ENCODE results near the gene EXD1. TPM values are rescaled to one million over a fixed set of nuclear protein-coding genes. Genes with fewer than 3 reads are reported as not detected.

EXD1 gene
- total RNA-seq, 1 donor from 2014 or later, result not detected

- intact Hi-C loops (cut with micrococcal nuclease), result loop anchor here (10.0 kb wide), 1 partner anchor 909 kb away; the partner anchor contains the start of gene INAFM2
These were observed 2.8 kb upstream of the EXD1 start for GRCh38 chr15:41233367-41233771.

DNA sequence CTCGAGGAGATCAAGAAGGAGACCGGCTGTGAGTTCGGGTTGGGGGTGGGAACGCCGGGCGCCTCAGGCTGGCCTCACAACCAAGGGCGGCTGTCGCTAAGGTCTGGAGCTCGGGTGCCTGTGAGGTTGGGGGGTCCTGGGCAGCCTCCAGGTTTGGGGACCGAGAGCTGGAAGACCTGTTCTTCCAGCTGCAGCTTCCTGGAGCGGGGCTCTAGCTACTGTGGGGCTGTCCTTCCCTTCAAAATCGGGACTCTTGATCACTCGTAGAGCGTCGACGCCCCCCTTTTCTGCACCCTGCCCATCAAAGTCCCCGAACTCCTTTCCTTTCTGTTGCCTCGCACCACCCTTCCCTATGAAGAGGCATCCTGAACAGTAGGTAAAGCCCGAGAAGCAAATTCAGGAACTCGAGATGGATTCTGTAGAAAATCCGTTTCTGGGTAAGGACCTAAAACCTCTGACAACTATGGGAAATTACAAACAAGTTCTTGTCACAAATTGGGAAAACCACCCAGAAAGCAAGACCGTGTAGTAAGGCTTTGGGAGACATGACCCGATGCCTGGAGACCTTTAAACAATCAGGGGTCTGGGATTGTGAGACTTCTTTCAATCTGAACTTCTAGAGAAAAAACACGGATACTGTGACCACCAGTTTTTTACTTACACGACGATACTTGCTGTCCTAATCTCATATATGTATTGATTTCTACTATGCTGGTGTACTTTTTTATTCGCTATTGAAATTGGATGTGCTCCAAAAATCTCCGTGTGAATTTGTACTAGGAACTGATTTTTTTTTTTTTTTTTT lies 1.1 kb upstream of the EXD1 start:
- intact Hi-C loops (cut with micrococcal nuclease), result loop anchor here (1.0 to 10.0 kb wide), 5 partner anchors 52 to 907 kb away; partner anchors contain the start of genes CHAC1, INAFM2, INO80 and NUSAP1

GRCh38 chr15:41230345-41230649 lies 260 bp downstream of the EXD1 start:
- intact Hi-C loops (cut with micrococcal nuclease), result loop anchor here (2.0 to 10.0 kb wide), 2 partner anchors 103 to 905 kb away; partner anchors contain the start of genes INAFM2, NUSAP1 and OIP5

DNA sequence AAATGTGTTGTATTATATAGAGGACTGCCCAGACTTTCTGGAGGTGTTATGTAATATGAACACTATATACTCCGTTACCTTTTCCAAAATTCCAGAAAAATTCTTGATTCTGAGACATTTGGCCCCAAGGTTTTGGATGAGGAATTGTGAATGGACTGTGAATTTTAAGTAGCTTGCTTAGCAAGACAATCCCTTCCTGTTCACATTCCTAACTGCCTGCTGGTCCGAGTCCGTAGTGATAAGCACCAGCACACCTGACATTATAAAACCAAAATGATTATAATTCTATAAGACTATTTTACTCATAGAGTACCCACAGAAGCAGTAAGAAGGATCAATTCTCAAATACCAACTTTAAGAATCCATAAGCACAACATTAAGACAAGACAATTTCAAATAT lies 11.2 kb downstream of the EXD1 start:
- intact Hi-C loops (cut with micrococcal nuclease), result no loop called here

DNA sequence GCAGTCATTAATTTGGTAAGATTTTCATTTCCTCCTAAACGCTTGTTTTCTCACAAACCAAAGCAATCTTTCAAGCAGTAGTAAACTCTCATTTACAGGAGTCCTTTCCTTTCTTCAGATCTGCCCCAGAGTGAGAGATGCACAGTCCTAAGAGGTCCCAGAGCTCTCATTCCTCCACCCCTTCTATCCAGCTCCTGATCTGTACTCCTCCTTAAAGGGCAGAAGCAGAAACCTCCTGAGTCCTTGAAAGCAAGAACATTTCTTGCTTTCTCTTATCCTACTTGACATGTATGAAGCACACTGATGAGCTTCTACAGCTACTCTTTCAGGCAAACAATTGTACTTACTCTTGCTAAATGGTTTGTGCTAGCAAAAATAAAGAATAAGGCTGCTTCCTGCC lies 11.7 kb downstream of the EXD1 start:
- intact Hi-C loops (cut with micrococcal nuclease), result no loop called here

- intact Hi-C loops (cut with micrococcal nuclease), result no loop called here
These were observed 14.8 kb downstream of the EXD1 start for GRCh38 chr15:41215708-41216107.

DNA sequence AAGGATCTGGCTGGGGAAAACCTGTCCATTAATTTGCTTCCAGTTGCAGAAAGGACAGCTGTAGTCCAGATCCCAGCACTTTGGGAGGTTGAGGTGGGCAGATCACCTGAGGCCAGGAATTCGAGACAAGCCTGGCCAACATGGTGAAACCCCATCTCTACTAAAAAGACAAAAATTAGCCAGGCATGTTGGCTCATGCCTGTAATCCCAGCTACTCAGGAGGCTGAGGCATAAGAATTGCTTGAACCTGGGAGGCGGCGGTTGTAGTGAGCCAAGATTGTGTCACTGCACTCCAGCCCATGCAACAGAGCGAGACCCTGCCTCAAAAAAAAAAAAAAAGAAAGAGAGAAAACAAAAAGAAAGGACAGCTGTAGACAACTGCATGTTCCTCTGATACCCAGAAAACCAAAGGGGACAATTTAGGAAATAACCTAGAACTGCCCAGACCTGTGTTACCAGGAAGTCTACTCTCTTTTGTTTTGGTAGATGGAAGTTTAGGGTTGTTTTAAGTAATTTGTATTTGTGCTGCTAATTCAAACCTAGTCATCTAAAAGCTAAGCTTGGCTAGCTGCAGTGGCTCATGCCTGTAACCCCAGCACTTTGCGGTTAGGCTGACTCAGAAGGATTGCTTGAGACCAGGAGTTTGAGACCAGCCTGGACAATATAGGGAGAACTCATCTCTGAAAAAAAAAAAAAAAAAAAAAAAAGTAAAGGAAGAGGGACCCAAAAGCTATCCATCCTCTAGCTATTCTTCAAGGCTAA lies 22.7 kb downstream of the EXD1 start:
- intact Hi-C loops (cut with micrococcal nuclease), result no loop called here

DNA sequence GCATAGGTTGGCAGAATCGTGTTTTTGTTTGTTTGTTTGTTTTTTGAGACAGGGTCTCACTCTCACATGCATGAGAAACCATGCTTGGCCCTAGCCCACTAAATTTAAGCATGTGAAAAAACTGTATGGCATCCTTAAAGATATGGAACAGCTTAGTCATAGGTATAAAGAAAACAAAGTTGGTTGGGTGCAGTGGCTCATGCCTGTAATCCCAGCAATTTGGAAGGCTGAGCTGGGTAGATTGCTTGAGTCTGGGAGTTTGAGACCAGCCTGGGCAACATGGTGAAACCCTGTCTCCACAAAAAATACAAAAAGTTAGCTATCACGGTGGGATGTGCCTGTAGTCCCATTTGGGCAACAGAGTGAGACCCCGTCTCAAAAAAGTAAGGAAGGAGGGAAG lies 25.2 kb downstream of the EXD1 start:
- intact Hi-C loops (cut with micrococcal nuclease), result no loop called here

DNA sequence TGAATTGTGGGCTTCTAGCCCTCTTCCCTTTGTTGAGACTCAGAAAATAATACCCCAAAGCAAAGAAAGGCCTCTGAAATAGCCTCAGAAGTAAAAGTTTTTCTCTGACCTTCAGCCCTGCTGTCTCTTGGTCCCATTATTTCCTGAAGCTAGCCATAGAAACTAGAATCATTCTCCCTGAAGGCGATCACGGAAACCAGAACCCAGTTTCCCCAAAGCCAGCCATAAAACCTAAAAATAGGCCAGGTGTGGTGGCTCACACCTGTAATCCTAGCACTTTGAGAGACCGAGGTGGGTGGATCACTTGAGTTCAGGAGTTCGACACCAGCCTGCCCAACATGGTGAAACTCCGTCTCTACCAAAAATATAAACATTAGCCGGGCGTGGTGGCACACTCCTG lies 27.2 kb downstream of the EXD1 start:
- intact Hi-C loops (cut with micrococcal nuclease), result no loop called here

DNA sequence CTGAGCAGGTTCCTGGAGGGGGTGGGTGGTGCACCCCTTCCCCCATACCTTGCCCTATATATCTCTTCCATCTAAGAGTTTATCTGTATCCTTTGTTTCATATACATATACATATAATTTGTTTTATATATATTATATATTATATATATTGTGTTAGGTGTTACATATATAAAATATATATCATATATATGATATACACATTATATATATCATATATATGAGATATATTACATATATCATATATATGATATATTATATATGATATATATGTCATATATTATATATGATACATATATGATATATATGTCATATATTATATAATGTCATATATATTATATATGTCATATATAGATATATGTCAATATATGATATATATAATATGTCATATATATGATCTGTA lies 31.1 kb downstream of the EXD1 start:
- intact Hi-C loops (cut with micrococcal nuclease), result no loop called here

GRCh38 chr15:41194444-41194843 lies 36.1 kb downstream of the EXD1 start:
- intact Hi-C loops (cut with micrococcal nuclease), result no loop called here

DNA sequence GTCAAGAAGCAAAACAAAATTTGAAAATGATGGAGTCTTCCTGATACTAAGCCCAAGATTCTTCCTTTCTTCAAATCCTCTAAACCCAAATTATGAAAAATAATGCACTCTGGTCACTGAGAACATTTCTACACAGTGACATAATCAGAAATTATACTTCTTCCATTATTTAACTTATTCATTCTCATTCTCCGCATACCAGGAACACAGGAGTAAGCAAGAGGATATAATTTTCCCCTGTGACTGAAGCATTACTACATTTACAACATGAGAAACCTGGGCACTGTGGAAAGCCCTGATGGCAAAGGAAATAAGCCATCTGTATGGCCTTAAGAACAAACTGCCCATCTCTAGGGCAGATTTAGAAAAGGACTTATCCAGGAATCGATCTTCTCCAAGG lies 47.0 kb downstream of the EXD1 start:
- intact Hi-C loops (cut with micrococcal nuclease), result loop anchor here (10.0 kb wide), 2 partner anchors 99 to 159 kb away; no protein-coding TSS in a partner anchor

DNA sequence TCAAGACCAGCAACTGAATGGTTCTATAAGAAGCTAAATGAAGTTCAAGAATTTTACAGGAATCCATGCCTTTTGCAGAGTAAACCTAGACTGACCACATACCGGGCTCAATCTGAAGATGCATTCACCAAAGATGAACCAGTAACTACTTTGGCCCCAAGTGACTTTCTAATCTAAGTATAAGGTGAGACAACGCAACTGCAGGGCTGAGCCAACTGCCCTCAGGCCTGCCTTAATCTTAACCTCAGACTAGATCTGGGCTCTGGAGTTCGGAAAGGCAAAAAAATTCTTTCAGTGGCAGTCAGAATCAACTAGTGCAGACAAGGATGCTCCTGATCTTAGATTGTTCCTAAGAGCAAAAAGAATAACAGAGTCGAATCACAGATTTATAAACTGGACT lies 48.3 kb downstream of the EXD1 start:
- intact Hi-C loops (cut with micrococcal nuclease), result loop anchor here (10.0 kb wide), 2 partner anchors 97 to 157 kb away; no protein-coding TSS in a partner anchor

- intact Hi-C loops (cut with micrococcal nuclease), result loop anchor here (10.0 kb wide), 2 partner anchors 95 to 155 kb away; no protein-coding TSS in a partner anchor
These were observed 50.3 kb downstream of the EXD1 start for GRCh38 chr15:41180206-41180789.

DNA sequence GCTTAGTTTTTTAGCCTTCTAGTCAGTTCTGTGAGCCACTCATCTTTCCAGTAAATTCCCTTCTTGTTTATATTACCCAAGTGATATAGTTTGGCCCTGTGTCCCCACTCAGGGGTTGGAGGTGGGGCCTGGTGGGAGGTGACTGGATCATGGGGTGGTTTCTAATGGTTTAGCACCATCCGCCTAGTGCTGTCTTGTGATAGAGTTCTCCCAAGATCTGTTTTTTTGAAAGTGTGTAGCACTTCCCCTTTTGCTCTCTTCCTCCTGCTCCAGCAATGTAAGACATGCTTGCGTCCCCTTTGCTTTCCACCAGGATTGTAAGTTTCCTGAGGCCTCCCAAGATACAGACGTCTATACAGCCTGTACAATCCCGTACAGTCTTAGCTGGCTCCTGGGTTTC lies 60.8 kb downstream of the EXD1 start:
- intact Hi-C loops (cut with micrococcal nuclease), result no loop called here

DNA sequence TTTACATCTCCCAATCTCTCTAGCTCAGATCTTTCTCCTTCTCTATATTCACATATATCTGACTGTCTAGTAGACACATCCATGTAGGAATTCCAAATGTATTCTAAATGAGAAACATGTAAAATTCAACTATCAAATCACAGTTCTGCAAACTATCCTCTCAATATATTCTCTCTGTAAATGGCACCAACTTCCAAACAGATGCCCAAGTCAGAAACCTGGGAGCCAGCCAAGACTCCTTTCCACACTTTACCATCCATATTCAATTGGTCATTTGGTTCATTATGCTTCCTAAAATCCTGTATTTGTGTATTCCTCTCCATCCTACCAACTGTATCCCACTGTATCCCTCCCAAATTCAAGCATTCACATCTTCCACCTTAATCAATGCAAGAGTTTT lies 61.5 kb downstream of the EXD1 start:
- intact Hi-C loops (cut with micrococcal nuclease), result no loop called here

- intact Hi-C loops (cut with micrococcal nuclease), result no loop called here
These were observed 68.8 kb downstream of the EXD1 start for GRCh38 chr15:41161736-41162135.

- intact Hi-C loops (cut with micrococcal nuclease), result no loop called here
These were observed 69.2 kb downstream of the EXD1 start for GRCh38 chr15:41161336-41161735.

GRCh38 chr15:41160639-41161315 lies 69.8 kb downstream of the EXD1 start:
- intact Hi-C loops (cut with micrococcal nuclease), result no loop called here

- intact Hi-C loops (cut with micrococcal nuclease), result no loop called here
These were observed 76.1 kb downstream of the EXD1 start for GRCh38 chr15:41154412-41154811.

DNA sequence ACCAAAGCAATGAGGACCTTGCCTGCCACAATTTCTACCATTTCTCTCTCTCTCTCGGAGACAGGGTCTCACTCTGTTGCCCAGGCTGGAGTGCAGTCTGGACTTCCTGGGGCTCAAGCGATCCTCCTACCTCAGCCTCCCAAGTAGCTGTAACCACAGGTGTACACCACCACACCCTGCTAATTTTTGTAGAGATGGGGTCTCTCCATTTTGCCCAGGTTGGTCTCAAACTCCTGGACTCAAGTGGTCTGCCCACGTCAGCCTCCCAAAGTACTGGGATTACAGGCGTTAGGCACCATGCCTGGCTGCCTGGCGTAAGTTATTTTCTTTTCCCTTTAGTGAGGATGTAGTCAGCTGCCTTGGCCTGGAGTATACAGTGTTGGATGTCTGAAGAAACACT lies 76.8 kb downstream of the EXD1 start:
- intact Hi-C loops (cut with micrococcal nuclease), result no loop called here
